Left lung (tissue), 10 donors: ENCODE measurements around the gene MYBPC1. TPM values are rescaled to one million over a fixed set of nuclear protein-coding genes. Genes with fewer than 3 reads are reported as not detected.

ENCODE experiments used
- ATAC-seq: fragments of 200-7000 bp; cut with Tn5 transposase; one replicate; pipeline ENCODE4 v1.9.1; 2020; ENCODE audit warnings: moderate library complexity
- DNase-seq, 4 donors: peaks; one replicate each; pipeline ENCODE4 v3.0.0-alpha.2; 2013 to 2020
- H3K27ac ChIP-seq, 2 donors: fragments of 200-600 bp; sonication (generic) in 1 of 2; one replicate each; pipeline versions ENCODE4 v1.5.0 to v1.8.0; 2020 to 2021
- H3K27me3 ChIP-seq, 2 donors: fragments of 200-600 bp; sonication (generic) in 1 of 2; one replicate each; pipeline versions ENCODE4 v1.5.0 to v1.8.0; 2020 to 2021
- H3K36me3 ChIP-seq, 2 donors: fragments of 200-600 bp; sonication (generic) in 1 of 2; one replicate each; pipeline versions ENCODE4 v1.5.0 to v1.8.0; 2020 to 2021
- H3K4me1 ChIP-seq, 2 donors: fragments of 200-600 bp; one replicate each; pipeline ENCODE4 v1.8.0; 2021
- H3K4me3 ChIP-seq, 2 donors: fragments of 200-600 bp; sonication (generic) in 1 of 2; one replicate each; pipeline versions ENCODE4 v1.5.0 to v1.8.0; 2020 to 2021; ENCODE audit warnings: mild to moderate bottlenecking in 1 of 2
- H3K9me3 ChIP-seq, 2 donors: fragments of 200-600 bp; sonication (generic) in 1 of 2; one replicate each; pipeline versions ENCODE4 v1.5.0 to v1.8.0; 2020 to 2021
- intact Hi-C, 2 donors: fragments of 100-400 bp; cut with DNase I; formaldehyde crosslinking; loops; one replicate each; pipeline versions ENCODE4 v1.11.2 to v1.14.2; 2022
- polyA plus RNA-seq, 6 donors: library from polyadenylated mRNA; unstranded; fragments of 120-200 nt; gene quantifications; one replicate each; pipeline ENCODE4 v1.2.1, GENCODE V29; 2013; ENCODE audit not compliant: insufficient read length in 6 of 6
- total RNA-seq, 2 donors: library from RNA; stranded (reverse); fragmentation: NEBNext Ultra II Directional; extraction: Animal tissue kit (Norgen Biotek cat#: 25700); gene quantifications; one replicate each; pipeline ENCODE4 v1.2.1, GENCODE V29; 2021
- TF ChIP-seq, protein P1 (sequence below), 2 donors: fragments of 200-600 bp; sonication (generic) in 1 of 2; IDR thresholded peaks; one replicate each; pipeline versions ENCODE4 v1.5.0 to v1.8.0; 2021; ENCODE audit warnings: antibody characterized with exemption in 2 of 2
- donor health status: DM: no; HTN: yes; CAD: no.
- donor health status: DM: no; HTN: no; CAD: no.

Gene MYBPC1
- total and polyA plus RNA-seq, 8 donors: 0.06 to 0.24 (median 0.17) TPM; not detected in 3

- TF ChIP-seq, protein P1, sequence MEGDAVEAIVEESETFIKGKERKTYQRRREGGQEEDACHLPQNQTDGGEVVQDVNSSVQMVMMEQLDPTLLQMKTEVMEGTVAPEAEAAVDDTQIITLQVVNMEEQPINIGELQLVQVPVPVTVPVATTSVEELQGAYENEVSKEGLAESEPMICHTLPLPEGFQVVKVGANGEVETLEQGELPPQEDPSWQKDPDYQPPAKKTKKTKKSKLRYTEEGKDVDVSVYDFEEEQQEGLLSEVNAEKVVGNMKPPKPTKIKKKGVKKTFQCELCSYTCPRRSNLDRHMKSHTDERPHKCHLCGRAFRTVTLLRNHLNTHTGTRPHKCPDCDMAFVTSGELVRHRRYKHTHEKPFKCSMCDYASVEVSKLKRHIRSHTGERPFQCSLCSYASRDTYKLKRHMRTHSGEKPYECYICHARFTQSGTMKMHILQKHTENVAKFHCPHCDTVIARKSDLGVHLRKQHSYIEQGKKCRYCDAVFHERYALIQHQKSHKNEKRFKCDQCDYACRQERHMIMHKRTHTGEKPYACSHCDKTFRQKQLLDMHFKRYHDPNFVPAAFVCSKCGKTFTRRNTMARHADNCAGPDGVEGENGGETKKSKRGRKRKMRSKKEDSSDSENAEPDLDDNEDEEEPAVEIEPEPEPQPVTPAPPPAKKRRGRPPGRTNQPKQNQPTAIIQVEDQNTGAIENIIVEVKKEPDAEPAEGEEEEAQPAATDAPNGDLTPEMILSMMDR (IDR thresholded peaks at IDR 0.05): no peak
- H3K4me1 ChIP-seq: no peaks in the 10 kb centered on the region
- no peak for DNase-seq
- no peak for ATAC-seq
- no peaks in the 10 kb centered on the region for H3K9me3 ChIP-seq
- no peak overlapping the region for H3K27ac ChIP-seq
- H3K36me3 ChIP-seq: no peaks in the 10 kb centered on the region
- intact Hi-C loops: no loop called here
- no peak overlapping the region for H3K4me3 ChIP-seq
- H3K27me3 ChIP-seq: no peaks in the 10 kb centered on the region
These were observed 2.4 kb downstream of the MYBPC1 start for GRCh38 chr12:101597164-101597563.

- no peaks in the 10 kb centered on the region for H3K4me1 ChIP-seq
- no peak for DNase-seq
- TF ChIP-seq, protein P1 (IDR thresholded peaks at IDR 0.05): no peak
- H3K27ac ChIP-seq: no peak overlapping the region
- no peaks in the 10 kb centered on the region for H3K9me3 ChIP-seq
- no peak for ATAC-seq
- no peak overlapping the region for H3K4me3 ChIP-seq
- no peaks in the 10 kb centered on the region for H3K36me3 ChIP-seq
- intact Hi-C loops: no loop called here
- no peaks in the 10 kb centered on the region for H3K27me3 ChIP-seq
These were observed 3.7 kb downstream of the MYBPC1 start for GRCh38 chr12:101598483-101598882.

DNA sequence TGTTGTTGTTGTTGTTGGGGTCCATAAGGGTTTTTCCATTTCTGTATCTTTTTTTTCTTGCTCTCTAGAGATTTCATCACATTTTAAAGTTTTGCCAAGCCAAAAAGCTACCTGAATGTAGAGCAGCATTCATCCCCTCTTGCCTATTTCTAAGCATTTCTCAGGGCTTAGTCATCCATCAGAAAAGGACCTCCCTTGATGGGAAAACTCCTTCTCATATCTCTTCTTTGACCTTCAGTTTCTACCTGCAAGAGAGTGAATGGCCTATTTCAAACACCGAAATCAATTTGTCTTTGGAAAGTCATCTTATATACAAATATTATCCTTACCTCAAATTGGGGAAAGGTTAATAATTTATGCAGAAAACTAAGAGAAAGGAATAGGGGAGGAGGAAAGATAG is 4.5 kb downstream of the MYBPC1 start:
- no peak for ATAC-seq
- TF ChIP-seq, protein P1 (IDR thresholded peaks at IDR 0.05): no peak
- DNase-seq: no peak
- no peaks in the 10 kb centered on the region for H3K36me3 ChIP-seq
- no peak overlapping the region for H3K4me3 ChIP-seq
- H3K27me3 ChIP-seq: no peaks in the 10 kb centered on the region
- H3K27ac ChIP-seq: no peak overlapping the region
- H3K4me1 ChIP-seq: no peaks in the 10 kb centered on the region
- intact Hi-C loops: no loop called here
- H3K9me3 ChIP-seq: no peaks in the 10 kb centered on the region

DNA sequence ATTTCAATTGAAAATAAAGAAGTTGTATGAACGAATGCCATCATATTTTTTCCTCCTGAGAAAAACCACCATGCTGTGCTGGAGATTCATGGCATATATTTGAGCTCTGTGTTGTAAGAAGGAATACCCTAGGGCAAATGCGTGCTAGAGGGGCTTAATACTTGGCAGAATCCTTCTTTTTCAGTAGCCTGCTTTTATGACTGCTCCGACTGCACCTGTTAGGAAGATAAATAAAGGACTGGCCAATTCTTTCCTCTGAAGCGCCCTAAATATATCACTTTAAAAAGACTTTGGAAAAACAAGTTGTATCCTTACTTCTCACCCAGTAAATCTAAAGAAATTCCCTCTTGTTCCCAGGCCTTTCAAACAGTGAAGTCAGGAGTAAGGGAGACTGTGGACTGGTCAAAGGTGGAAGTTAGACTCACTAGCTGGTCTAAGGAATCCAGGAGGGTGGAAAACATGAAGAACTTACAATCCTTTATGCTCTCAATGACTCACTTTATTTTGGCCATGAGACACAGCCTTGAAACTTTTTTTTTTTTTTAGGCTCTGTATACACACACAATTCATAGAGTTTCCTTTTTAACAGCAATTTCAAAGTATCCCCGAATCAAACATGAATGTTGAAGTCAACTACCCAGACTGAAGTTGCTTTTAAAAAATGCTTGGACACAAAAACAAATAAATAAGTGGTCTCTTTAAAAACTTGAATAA is 5.2 kb downstream of the MYBPC1 start:
- TF ChIP-seq, protein P1 (IDR thresholded peaks at IDR 0.05): no peak
- no peaks in the 10 kb centered on the region for H3K27me3 ChIP-seq
- DNase-seq (no peak), ATAC-seq (peak; percentile 38)
- H3K4me1 ChIP-seq: no peaks in the 10 kb centered on the region
- H3K27ac ChIP-seq: no peak overlapping the region
- intact Hi-C loops: no loop called here
- H3K9me3 ChIP-seq: no peaks in the 10 kb centered on the region
- no peak overlapping the region for H3K4me3 ChIP-seq
- no peaks in the 10 kb centered on the region for H3K36me3 ChIP-seq

- intact Hi-C loops: no loop called here
- H3K9me3 ChIP-seq: no peaks in the 10 kb centered on the region
- no peaks in the 10 kb centered on the region for H3K27me3 ChIP-seq
- TF ChIP-seq, protein P1 (IDR thresholded peaks at IDR 0.05): no peak
- H3K36me3 ChIP-seq: no peaks in the 10 kb centered on the region
- ATAC-seq: no peak
- no peak overlapping the region for H3K4me3 ChIP-seq
- no peak overlapping the region for H3K27ac ChIP-seq
- no peak for DNase-seq
- H3K4me1 ChIP-seq: no peaks in the 10 kb centered on the region
These were observed 9.4 kb downstream of the MYBPC1 start for GRCh38 chr12:101604132-101604531.
